ENCODE measurements around the gene PTPRD.

The PTPRD gene

DNA sequence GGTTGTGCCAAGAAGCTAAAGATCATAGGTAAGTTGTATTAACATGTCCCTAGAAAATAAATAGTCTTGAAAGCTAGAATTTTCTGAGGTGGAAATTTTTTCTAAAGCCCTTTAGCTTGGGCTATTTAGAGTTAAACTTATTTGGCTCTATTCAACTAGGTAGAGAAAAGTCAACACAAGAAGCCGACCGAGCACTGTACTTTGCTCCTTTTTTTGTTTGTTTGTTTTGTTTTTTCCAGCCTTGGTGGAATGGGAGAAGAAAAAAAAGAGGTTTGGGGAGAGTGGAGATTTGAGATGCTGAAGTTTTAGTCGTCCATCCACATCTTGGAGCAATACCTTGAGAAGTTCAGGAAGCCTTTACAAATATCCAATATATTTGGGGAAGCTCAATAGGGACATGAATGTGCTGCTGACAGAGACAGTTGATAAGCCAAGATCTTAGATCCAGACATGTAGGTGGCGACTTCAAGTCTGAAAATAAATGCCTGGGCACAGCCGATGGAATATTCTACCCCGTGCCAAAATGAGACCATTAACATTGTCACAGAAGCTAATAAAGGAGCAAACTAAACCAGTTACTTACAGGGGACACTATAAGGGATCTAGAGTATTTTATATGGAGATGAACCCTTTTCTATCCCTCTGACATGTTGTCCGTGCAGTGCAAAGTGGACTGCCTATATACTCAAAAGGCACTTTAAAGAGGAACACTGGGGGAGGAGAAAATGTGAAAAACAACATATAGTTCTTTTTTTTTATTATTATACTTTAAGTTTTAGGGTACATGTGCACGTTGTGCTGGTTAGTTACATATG is 466.1 kb downstream of the PTPRD start:
- no peak for FAIRE-seq

DNA sequence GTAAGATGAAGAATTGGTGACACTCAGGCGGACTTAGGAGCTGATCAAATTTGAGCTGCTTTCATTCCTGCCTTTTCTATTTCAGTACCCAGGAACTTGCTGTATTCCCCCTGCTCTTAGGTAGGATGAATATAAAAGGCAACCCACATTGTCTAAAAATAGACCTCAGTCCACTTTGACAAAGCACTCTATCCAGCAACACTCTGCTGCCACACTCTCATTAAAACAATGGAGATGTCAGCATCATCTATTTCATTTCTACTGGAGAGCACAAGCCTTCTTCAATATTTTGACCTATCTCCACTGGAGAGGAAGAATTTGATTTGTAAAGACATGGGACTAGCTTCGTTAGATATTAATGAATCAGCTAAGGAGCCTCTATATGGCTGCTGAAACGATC is 468.4 kb downstream of the PTPRD start:
- FAIRE-seq: no peak

DNA sequence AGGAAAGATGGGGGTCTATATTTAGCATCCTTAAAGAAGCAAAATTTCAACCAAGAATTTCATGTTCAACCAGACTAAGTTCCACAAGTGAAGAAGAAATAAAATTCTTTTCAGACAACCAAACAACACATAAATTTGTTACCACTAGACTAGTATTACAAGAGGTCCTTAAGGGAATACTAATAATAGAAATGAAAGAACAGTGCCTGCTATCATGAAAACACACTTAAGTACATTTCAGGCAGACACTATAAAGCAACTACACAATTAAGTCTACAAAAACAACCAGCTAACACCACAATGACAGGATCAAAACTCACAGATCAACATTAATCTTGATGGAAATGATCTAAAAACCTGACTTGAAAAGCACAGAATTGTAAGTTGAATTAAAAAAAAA is 477.2 kb downstream of the PTPRD start:
- FAIRE-seq: no peak

DNA sequence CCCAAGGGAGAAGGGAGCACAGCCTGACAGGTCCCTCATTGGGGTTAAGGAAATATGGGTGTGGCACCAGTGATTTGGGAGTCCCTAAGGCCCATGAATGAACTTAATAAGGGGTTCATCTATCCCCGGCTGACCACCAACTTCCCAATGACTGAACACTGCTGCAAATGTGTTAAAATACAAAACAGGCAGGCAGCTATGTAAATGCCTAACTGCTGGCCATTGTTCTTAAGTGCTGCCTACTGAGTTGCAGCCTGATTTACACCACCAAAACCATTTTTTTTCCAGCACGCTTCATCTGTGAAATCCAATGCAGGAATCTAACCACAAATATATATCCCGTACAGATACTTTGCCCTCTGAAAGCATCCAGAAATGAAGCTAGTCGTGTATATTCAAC is 478.5 kb downstream of the PTPRD start:
- no peak for FAIRE-seq

DNA sequence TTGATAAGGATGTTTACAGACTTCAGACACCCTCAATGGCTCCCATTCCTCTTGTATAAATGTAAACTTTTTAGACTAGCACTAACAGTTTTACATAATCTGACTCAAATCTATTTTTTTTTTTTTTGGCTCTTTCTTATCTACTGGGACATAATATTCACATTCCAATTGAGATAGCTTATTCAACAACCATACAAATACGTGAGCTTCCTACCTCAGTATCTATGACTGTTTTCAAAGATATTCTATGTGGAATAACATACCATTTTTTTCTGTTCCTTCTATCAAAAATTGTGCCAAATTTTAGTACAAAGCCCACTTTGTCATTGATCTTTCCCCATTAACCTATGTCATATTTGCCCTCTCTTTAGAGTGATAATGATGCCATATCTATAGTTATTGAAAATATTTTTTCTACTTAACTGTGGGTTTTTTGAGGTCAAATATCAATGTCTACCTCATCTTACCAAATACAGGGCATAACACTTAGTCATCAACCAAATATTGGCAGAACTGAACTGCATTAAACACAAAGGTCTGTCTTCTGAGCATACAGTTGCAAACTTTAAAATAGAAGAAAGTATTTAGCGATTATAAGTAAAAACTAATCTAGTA is 482.6 kb downstream of the PTPRD start:
- no peak for FAIRE-seq

DNA sequence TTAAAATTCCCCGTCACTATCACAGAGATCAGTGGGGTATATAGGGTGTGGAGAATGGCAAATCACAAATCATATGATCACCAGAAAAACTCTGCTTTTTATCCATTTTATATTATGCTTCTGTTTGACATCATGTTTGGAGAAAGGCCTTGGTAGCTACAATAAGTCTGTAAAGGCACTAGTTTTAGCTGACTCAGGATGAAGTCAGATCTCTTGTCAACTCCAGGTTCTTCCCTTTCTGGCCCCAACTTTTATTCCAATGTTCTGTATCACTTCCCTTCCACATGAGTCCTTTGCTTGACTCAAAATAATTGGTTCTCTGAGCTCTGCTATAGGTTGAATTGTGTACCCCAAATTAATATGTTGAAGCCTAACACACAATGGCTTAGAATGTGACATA is 484.9 kb downstream of the PTPRD start:
- FAIRE-seq: no peak

DNA sequence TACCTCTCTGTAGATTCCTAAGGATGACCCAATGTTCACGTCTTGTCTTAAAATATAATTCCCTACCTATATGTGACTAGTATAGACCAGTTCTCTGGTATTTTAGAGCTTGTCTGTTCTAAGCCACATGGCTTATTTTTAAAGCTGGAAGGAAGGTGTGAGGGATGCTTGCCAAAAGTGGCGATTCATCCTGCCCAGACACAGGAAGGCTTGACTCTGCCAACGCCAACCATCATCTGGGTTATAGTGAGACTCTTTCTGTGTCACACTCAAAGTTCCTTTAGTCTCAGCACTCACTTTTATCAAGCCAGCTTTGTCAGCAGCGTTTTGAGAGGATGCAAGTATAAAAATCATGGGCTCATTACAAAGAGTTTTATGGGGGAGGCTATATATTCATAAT is 500.0 kb downstream of the PTPRD start:
- FAIRE-seq: no peak

DNA sequence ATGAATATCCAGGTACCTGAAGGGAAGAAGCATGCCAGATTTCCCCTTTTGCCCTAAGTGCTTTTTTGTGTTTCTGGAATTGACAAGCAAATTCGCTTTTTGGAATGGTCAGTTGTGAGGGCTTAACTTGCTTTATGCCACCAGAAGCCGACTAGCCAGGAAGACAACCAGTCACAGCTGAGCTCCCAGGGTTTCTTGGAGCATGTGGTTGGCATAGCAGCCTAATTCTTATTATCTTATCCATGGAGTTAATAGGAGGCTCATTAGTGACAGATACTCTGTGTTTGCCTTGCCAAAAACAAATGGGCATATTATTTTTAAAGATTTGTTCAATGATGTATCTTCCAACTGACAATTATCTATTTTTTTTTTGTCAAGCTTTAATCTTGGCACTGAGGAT is 500.7 kb downstream of the PTPRD start:
- FAIRE-seq: no peak

DNA sequence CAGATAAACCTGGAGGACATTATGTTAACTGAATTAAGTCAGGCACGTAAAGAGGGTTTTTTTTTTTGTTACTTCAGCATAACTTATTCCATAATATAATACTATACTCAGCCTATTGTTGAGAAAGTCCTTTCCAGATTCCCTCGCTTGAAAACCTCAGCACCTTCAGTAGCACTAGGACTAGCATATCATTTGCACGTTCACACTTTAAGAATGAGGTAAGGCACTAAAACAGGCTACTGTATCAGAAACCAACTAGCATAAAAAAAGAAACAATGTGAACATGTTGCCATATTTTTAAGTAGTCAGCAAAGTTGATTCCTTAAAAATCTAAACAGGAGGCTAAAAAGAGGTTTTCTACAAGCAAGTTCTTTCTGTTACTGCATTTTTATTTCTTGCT is 504.0 kb downstream of the PTPRD start:
- FAIRE-seq: no peak

DNA sequence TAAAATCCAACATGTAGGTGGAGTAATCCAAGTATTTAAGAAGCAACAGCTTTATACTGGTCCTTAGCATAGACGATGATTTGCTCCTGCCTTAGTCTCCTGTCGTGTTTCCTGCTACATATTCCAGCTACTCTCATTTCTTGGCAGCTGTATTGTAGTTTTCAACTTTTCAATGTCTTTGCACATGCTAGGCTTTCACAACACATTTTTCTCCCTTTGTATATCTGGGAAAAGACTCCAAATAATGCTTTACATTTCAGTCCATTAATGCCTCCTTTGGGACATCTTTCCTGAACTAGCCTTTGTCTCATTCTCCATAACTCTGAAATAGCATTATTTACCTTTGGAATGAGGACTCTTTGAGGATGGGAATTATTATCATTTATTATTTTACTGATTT is 508.0 kb downstream of the PTPRD start:
- FAIRE-seq: no peak

DNA sequence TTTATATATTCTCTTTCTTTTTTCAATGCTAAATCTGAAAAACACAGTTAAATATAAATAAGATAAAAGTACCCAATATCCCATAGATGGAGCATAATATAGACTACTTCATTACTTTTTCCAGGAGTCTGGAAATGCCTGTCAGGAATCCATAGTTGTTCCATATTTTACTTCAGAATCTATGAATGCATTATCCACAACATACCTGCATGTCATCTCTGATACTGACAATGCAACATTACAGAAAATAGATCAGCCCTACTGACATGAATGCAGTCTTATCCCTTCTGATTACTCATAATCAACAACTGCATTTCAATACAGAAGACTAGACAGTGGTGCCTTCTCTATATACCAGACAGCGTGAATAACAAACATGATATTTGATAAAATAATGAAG is 517.6 kb downstream of the PTPRD start:
- FAIRE-seq: no peak

DNA sequence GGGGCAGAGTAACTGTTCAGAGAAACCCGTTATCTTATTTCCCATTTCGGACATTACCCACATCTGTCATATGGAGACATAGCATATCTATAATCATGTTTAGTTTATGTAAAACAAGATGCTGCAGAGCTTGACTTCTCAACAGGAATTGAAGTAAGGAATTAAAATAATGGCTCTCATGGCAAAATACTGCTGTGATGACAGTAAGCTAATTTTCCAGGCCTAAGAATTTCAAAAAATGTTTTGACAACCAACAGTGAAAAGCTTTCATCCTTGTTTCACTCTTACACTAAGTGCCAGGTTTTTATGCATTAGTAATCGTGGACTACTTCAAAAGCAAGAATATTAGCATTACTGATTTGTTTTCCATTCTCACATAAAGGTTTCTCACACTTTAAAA is 518.2 kb downstream of the PTPRD start:
- FAIRE-seq: no peak

DNA sequence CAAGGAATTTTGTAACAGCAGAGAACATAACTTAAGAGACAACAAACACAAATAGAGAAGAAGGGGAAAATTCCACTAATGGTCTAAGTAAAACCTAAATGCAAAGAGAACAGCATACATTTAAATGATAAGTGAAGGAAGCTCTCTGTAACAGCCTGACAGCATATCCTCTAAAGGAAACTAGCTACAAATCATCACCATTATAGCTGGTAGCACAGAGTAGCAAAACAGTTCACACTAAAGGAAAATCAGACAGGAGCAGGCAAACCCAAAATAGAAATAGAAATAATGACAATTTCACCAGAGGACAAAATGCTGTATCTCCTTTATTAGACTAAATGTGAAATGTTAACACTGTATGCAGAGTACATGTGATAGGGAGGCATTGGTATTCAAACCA is 532.8 kb downstream of the PTPRD start:
- FAIRE-seq: no peak

DNA sequence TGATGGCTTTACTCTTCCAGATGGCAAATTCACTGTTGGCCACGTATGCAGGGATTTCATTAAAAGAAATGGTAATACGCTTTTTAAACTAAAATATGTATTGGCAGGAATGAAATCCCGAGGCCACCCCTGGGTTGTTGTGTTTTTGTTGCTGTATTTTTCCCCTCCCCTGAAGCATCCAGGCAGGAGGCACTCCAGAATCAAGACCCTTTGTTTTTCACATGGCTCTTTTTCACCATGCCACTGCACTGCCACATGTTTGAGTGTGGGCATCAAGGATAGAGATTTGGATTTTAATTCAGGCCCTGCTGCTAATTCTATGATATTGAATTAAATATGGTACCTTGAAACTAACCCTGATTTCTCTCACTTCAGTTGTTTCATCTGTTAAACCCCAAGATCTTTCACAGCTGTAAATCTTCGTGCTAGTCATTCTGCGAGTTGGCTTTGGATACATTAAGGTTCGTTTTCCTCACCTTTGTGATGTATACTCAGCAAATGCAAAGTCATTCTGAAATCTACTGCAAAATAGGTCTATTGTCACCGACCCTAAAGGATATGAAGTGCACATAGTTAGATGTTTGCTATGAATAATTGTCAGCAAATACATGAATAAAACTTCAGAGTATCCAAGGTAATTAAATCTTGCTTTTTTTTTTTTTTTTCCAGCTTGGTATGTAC is 533.4 kb downstream of the PTPRD start:
- no peak for FAIRE-seq

DNA sequence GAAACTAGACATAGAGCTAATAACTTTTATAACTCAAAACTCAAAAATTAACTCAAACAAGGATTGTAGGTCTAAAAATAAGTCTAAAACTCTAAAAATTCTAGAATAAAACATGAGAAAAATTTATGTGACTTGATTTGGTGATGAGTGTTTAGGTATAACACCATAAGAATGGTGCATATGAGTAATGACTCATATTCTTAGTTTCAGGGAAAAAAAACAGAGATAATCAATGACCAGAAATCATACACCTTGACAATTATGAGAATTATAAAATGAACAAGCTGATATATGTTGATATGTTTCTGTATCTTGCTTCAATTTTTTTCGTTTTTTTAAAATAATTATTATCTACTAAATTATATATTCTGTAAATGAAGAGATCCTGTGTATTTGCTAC is 541.2 kb downstream of the PTPRD start:
- FAIRE-seq: no peak

DNA sequence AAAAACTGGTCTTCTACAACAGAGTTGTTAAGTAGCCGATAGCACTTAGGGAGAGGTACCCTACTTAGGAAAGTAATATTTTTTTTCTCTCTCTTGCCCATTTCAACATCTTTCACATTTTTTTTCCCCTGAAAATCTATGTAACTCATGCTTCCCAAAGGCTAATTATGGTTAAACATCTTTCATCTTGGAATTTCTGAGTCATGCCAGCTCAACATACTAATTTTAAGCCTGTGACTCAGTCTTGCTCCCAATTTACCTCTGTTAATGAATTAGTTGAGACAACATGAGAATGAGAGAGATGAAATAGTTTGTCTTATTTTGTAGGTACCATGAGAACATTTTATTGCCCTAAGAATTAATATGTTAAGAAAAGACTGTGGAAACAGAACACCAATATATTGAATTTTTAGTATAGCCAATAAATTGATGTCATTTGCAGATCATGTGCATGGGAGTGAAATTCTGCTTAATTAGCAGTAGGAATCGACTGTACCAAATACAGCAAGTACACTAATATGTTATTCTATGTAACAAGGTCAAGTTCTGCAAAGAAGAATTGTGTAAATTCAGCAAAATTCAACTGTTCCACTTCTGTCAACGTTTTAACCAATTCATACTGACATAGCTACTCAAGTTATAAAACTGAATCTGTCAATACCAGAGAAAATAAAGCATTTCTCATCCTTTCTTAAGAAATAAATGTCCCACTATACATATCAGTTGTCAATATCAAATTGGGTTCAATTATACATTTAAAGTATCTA is 550.0 kb downstream of the PTPRD start:
- no peak for FAIRE-seq

DNA sequence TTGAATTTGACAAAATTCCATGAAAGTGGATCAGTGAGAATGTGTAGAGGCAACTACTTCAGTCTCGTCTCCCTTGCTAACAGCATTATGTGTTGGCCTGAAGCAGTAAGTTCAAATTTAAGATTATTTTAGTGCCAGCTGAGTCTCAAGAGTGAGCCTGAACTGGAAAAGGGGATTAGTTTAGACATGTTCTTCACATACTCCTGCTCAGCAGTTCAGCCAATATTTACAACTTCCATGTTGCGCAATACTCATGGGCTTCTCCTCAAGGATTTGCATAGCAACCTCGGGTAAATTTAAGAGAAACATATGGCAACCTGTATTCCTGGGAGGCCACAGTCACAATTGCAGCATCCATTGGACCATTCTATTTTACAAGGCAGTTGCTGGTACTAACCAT is 553.8 kb downstream of the PTPRD start:
- no peak for FAIRE-seq

DNA sequence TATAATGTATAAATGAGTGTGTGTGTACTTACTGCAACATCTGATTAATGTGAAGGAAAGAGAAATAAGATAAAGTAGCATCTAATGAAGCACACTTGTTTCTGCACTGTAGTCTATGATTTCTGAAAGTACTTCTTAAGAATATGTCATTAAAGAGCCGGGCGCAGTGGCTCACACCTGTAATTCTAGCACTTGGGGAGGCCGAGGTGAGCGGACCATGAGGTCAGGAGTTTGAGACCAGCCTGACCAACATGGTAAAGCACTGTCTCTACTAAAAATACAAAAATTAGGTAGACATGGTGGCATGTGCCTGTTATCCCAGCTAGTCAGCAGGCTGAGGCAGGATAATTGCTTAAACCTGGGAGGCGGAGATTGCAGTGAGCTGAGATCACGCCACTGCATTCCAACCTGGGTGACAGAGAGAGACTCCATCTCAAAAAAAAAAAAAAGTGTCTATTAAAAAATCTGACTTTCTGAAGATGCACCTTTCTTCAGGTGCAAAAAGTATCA is 556.9 kb downstream of the PTPRD start:
- FAIRE-seq: no peak

DNA sequence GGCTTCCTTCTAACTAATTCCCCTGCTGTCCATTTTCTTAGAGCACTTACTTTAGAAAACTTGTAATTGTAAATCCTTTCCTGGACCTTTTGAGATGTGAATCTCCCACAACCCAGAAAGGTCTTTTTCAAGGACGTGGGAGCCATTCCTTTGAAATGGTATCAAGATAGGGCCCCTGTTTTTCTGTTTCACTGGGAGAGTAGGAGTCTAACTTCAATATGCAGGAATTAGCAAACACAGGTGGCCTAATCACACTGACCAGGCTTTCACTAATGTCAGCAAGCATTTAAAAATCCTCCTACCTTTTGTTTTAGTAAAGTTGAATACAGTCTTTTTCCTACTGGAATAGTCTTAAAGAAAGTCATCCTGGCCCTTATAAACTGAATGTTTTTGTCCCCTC is 558.3 kb downstream of the PTPRD start:
- no peak for FAIRE-seq

DNA sequence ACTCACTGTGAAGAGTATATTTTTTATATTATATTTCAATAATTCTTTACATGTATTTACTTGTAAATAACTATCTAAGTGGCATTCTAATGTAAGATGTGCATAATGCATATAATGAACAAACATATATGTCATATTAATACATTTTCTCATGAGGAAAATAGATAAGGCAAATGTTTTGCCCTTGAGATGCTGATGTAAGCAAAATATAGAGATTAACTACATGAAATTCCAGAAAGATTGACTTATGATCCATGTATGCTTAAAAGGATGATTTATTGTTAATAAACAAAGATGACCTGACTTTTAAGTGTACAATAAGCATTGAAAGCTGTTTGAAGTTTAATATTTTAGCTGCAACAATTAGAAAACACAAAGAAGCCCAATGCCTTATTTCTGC is 559.9 kb downstream of the PTPRD start:
- no peak for FAIRE-seq

DNA sequence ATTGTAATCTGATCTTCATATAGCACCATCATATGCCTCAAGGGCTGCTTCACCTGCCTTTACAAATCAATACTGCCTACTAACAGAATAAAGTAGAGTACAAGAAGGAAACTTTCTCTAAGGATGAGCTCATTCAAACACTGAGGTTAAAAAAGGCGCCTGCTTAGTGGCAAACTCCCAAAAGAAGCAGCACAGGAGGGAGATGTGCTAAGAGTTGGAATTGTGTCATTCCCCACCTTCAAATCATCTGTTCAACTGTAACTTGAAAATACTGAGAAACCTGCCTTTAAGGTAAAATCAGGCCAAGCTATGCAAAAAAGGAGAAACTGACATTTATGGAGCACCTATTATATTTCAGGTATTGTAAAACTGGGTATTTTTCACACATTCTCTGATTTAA is 560.6 kb downstream of the PTPRD start:
- FAIRE-seq: no peak

DNA sequence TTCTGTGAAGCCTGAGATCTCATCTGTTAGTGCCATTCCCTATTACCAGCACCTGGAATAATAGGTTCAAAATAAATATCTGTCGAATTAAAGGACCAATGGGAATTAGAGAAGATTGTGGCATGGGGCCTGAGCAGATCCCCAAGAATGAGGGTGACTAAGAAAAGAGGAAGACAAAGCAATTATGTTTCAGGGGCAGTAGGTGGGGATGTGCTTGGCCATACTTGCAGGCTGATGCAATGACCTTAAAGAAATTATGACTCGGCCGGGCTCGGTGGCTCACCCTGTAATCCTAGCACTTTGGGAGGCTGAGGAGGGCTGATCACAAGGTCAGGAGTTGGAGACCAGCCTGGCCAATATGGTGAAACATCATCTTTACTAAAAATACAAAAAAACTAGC is 562.8 kb downstream of the PTPRD start:
- FAIRE-seq: no peak

DNA sequence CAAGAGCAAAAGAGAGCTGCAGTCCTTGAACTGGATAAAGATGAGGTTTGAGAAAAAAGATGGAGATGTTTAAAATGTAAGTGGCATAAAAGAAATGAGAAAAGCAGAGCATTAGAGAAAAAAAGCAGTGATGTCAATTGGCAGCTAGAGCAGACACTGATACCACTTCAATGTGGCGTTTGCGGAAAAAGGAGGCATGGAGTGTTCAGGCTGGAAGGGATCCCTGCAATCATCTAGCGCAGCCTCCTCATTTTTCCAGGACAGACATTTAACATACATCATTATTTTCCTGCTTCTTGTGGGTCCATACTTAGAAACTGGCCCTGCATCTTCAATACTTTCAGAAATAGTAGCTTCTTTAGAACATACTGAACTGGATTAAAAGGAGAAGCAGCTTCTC is 563.8 kb downstream of the PTPRD start:
- no peak for FAIRE-seq
